Measurements from ENCODE around the gene DCTN1. TPM values are rescaled to one million over a fixed set of nuclear protein-coding genes. Genes with fewer than 3 reads are reported as not detected.
A peak's percentile ranks its signal among the peaks of the same experiment; 100 is the strongest.

DCTN1 gene
- polyA plus RNA-seq, 2 of the 4 experiments (the other 2 are of a cell fraction), result 95.1 to 106 TPM

DNA sequence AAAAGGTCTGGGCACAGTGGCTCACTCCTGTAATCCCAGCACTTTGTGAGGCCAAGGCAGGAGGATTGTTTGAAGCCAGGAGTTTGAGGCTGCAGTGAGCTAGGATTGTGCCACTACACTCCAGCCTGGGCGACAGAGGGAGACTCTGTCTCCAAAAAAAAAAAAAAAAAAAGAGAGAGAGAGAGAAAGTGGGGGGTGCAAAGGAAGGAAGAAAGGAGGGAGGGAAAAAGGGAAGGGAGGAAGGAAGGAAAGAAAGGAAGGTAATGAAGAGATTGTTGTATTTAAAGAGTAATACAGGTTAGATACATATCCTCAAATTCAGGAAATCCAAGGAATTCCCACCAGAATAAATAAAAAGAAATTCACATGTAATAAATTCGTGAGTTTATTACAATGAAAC is 21.8 kb upstream of the DCTN1 start:
- CTCF ChIA-PET, result interaction anchor here (0.9 to 6.1 kb wide), 4 partner anchors 11 to 152 kb away, joined by 3 to 39 read pairs (median 9); no protein-coding TSS in a partner anchor
- WGBS (ENCODE audit: missing lambda C conversion rate), result 32% methylated on average over 2 of the region's 2 CpGs

DNA sequence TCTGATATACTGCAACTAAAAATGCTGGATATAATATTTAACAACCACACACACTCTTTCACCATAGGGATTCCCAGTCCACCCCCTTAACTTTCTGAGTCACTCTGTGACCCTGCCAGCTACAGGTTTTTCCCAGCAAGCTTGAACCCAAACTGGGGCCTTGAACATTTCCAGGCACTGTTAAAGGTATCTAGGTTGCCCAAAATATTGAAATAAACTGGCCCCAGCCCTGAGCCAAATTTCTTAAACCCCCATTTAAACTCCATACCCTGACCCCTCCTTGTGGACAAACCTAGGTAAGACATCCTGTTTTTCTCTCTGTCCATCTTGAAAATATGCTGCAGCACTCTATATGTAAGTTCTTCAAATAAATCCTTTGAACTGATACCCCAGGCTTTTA is 19.7 kb upstream of the DCTN1 start:
- peak; percentile 84 to 89 for ATAC-seq
- DNase-seq (ENCODE audit: low read depth in 1 of 2, low spot score in 1 of 2), result peak; percentile 45 to 56
- POLR2A ChIA-PET, result no interaction called here
- no peak for TF ChIP-seq ESRRA (IDR thresholded peaks at IDR 0.05; ENCODE audit: borderline replicate concordance, low read length)
- TF ChIP-seq, protein P1, sequence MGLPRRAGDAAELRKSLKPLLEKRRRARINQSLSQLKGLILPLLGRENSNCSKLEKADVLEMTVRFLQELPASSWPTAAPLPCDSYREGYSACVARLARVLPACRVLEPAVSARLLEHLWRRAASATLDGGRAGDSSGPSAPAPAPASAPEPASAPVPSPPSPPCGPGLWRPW (IDR thresholded peaks at IDR 0.05), result no peak
- TF ChIP-seq, protein P2, sequence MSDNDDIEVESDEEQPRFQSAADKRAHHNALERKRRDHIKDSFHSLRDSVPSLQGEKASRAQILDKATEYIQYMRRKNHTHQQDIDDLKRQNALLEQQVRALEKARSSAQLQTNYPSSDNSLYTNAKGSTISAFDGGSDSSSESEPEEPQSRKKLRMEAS (IDR thresholded peaks at IDR 0.05), result no peak
- TF ChIP-seq RFX5 (IDR thresholded peaks at IDR 0.05), result no peak
- no peak for TF ChIP-seq PHF8 (IDR thresholded peaks at IDR 0.05; ENCODE audit: borderline replicate concordance, low read depth)
- TF ChIP-seq BHLHE40 (IDR thresholded peaks at IDR 0.05; ENCODE audit: low read depth, low read length), result no peak
- no peak for TF ChIP-seq HEYL (CRISPR knock-in tag; IDR thresholded peaks at IDR 0.05)
- TF ChIP-seq CBX2 (IDR thresholded peaks at IDR 0.05; ENCODE audit: borderline replicate concordance, low read depth), result no peak
- TF ChIP-seq, protein P3, sequence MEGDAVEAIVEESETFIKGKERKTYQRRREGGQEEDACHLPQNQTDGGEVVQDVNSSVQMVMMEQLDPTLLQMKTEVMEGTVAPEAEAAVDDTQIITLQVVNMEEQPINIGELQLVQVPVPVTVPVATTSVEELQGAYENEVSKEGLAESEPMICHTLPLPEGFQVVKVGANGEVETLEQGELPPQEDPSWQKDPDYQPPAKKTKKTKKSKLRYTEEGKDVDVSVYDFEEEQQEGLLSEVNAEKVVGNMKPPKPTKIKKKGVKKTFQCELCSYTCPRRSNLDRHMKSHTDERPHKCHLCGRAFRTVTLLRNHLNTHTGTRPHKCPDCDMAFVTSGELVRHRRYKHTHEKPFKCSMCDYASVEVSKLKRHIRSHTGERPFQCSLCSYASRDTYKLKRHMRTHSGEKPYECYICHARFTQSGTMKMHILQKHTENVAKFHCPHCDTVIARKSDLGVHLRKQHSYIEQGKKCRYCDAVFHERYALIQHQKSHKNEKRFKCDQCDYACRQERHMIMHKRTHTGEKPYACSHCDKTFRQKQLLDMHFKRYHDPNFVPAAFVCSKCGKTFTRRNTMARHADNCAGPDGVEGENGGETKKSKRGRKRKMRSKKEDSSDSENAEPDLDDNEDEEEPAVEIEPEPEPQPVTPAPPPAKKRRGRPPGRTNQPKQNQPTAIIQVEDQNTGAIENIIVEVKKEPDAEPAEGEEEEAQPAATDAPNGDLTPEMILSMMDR (IDR thresholded peaks at IDR 0.05), result peak; percentile 42
- no peak for TF ChIP-seq ZNF302 (CRISPR knock-in tag; IDR thresholded peaks at IDR 0.05)
- no peak for TF ChIP-seq MAFK (IDR thresholded peaks at IDR 0.05; ENCODE audit: partially characterized antibody)
- no peak for TF ChIP-seq HOXB13 (CRISPR knock-in tag; IDR thresholded peaks at IDR 0.05; ENCODE audit: low read depth)
- TF ChIP-seq TP53 (CRISPR knock-in tag; IDR thresholded peaks at IDR 0.05), result no peak
- TF ChIP-seq RAD21 (conservative IDR thresholded peaks at IDR 0.05 in 1 of 2, IDR thresholded peaks at IDR 0.05 in 1 of 2), result peak; percentile 44 to 61
- no peak for TF ChIP-seq JUN (IDR thresholded peaks at IDR 0.05)
- TF ChIP-seq SMC3 (IDR thresholded peaks at IDR 0.05), result peak; percentile 39; the same call in 2 of the 3 replicates
- H3K4me2 ChIP-seq, result no peak overlapping the region
- H3K27ac ChIP-seq, result no peak overlapping the region
- H3K4me3 ChIP-seq, result no peak overlapping the region
- CTCF ChIA-PET, result interaction anchor here (0.6 to 6.1 kb wide), 9 partner anchors 9 to 150 kb away, joined by 3 to 39 read pairs (median 5); no protein-coding TSS in a partner anchor
- no peak for FAIRE-seq
- no peaks in the 10 kb centered on the region for H3K9me3 ChIP-seq
- H3K4me1 ChIP-seq, result no peaks in the 10 kb centered on the region

More for the DNA sequence above, 21.8 kb upstream of the DCTN1 start:
- no peak for ATAC-seq
- H3K4me3 ChIP-seq, result no peak overlapping the region
- no peak overlapping the region for H3K4me2 ChIP-seq
- TF ChIP-seq RNF2 (IDR thresholded peaks at IDR 0.05; ENCODE audit: borderline replicate concordance, low read depth) (no peak), MYC (IDR thresholded peaks at IDR 0.05; ENCODE audit: borderline replicate concordance, low read length) (no peak), RFX5 (IDR thresholded peaks at IDR 0.05) (no peak), CBX8 (IDR thresholded peaks at IDR 0.05) (no peak), ZFP36 (IDR thresholded peaks at IDR 0.05; ENCODE audit: borderline replicate concordance, partially characterized antibody) (no peak), ESRRA (IDR thresholded peaks at IDR 0.05; ENCODE audit: borderline replicate concordance, low read length) (no peak), FOXS1 (CRISPR knock-in tag; IDR thresholded peaks at IDR 0.05) (no peak)
- TF ChIP-seq, protein P4, sequence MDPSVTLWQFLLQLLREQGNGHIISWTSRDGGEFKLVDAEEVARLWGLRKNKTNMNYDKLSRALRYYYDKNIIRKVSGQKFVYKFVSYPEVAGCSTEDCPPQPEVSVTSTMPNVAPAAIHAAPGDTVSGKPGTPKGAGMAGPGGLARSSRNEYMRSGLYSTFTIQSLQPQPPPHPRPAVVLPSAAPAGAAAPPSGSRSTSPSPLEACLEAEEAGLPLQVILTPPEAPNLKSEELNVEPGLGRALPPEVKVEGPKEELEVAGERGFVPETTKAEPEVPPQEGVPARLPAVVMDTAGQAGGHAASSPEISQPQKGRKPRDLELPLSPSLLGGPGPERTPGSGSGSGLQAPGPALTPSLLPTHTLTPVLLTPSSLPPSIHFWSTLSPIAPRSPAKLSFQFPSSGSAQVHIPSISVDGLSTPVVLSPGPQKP (IDR thresholded peaks at IDR 0.05; ENCODE audit: low read depth, low read length), result no peak
- TF ChIP-seq, protein P3 (IDR thresholded peaks at IDR 0.05), result no peak
- POLR2A ChIA-PET, result no interaction called here
- 0 out of 3 replicates have a peak, but pooled peaks cover 3% of the 10 kb centered on the region for H3K4me1 ChIP-seq
- no peak for FAIRE-seq
- no peak overlapping the region for H3K27ac ChIP-seq
- no peak for DNase-seq (ENCODE audit: low read depth in 1 of 2, low spot score in 1 of 2)
- H3K9me3 ChIP-seq, result no peaks in the 10 kb centered on the region

Measured in A549 (cell line).